ENCODE measurements around the gene NSUN3.
"Not testable (repeated sequence)": the region's sequence is repeated elsewhere in the genome, so short reads cannot be mapped to it uniquely, and the experiment has no call there.

The NSUN3 gene

GRCh38 chr3:94069194-94069813 lies 6.4 kb downstream of the NSUN3 start:
- DNase-seq (ENCODE audit: low spot score): no peak

DNA sequence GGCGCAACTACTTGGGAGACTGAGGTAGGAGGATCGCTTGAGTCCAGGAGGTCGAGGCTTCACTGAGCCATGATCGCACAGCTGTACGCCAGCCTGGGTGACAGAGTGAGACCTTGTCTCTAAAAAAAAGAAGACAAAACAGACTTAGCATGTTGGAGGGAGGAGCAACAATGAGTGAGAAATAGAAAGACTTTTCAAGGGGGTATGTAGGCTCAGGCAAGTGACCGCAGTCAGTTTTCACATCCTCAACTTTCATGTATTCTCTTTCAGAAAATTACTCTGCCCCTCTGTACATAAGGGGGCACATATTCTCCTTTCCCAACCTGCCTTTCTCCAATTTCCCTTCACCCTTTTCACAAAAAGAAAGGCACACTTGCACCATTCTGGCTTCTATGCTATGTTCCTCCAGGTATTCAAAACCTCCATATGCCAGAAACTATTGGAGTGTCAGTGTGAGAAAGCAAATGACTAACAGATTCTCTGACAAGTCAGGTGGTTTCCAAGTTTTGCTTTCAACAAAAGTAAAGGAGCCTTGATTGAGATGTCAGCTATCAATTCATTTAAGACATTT lies 7.6 kb downstream of the NSUN3 start:
- no peak for DNase-seq (ENCODE audit: low spot score)

GRCh38 chr3:94071713-94072284 lies 8.9 kb downstream of the NSUN3 start:
- no peak for DNase-seq (ENCODE audit: low spot score)

GRCh38 chr3:94076055-94076454 lies 13.2 kb downstream of the NSUN3 start:
- no peak for DNase-seq (ENCODE audit: low spot score)

DNA sequence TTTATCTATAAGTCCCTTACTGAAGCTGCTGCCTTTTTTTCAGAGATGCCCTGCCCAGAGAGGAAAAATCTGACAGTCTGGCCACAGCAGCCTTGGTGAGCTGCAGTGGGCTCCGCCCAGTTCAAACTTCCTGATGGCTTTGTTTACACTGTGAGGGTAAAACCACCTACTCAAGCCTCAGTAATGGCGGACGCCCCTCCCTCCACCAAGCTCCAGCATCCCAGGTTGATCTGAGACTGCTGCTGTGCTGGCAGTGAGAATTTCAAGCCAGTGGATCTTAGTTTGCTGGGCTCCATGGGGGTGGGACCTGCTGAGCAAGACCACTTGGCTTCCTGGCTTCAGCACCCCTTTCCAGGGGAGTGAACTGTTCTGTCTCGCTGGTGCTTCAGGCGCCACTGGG lies 17.7 kb downstream of the NSUN3 start:
- not testable (repeated sequence) for DNase-seq (ENCODE audit: low spot score)

DNA sequence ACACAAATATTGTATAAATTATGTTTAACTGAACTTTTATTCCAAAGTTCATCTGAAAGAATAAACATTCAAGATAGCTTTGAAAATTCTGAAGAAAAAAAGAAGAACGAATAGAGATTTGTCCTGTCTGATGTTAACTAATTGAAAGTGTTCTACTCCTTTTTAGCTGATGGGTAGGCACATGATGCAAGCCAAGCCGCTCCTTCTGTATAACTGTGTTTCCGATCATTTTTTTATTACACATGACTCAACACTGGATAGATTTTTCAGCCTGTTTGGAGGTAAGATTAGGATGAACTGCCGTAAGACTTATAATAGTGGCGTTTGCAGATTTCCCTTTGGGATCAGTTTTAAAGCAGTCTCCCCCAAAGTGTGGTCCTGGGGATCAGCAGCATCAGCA lies 19.0 kb downstream of the NSUN3 start:
- DNase-seq (ENCODE audit: low spot score): no peak

DNA sequence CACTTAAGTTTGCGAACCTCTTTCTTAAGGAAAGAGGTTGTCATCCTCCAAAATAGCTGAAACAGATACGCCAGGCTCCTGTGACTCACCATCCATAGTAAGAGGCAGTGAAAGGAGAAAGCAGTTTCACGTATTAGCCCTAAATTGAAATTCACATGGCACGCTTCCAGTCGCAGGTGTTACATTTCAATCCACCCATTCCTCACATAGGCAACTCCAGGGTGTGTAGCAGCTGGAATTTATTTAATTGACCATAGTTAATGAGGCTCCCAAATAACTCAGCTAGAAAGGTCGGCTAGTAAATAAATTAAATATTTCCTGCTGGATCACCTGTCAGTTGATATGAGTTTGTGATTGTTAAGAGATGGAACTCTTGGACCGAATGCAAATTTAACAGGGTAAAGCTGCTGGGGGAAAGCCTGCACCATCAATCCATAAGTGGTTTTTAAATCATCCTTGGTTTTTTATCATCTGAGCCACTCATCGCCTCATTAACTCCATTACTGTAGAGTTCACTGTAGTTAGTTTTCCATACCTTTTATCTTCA lies 19.6 kb downstream of the NSUN3 start:
- no peak for DNase-seq (ENCODE audit: low spot score)

DNA sequence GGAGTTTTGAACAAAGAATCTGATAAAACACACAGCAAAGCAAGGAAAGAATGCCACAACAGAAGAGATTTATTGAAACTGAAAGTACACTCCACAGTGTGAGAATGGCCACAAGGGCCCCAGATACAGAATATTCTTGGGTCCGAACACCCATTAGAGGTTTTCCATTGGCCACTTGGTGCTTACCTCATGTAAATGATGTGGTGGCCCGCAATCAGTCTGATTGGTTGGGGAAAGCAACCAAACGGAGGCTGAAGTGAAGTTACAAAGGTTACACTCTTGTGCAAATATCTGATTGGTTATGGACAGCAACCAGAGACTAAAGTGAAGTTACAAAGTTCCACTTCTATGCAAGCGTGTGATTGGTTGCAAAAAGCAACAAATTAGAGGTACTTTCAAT lies 20.4 kb downstream of the NSUN3 start:
- DNase-seq (ENCODE audit: low spot score): no peak

DNA sequence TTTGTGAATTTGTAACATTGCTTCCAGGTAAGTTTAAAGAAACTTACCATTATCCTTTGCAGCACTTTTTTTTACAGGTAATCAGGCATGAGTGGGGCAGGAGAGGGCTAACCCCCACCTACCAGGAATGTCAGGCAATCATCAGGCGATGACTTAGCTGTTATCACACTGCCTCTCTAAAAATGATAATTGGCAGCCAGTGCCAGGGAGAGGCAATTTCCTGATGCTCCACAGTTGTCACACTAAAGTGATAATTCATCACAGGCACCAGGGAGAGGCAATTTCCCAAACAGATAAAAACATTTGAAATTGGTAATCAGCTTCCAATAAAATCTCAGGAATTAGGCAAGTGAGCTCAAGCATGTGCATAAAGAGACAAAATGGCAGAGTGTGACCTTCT lies 26.3 kb downstream of the NSUN3 start:
- DNase-seq (ENCODE audit: low spot score): no peak

DNA sequence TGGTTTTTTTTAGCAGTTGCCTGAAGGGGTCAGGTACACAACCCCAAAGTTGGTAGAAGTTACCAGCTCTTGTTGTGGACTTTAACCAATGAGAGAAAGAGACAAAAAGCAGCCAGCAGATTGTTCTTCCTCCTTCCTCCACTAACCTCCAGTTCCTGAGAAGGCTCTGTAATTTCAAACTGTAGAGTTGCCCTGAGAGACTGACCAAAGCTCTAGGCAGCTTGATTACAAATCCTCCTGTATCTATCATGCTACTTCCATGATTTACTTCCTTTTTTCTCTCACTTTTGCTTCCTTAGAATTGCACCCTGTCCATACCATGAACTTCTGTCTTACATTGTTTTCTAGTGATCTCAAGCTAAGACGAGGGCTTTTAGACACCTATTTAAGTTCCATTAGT lies 29.2 kb downstream of the NSUN3 start:
- DNase-seq (ENCODE audit: low spot score): no peak

GRCh38 chr3:94093151-94093550 lies 30.3 kb downstream of the NSUN3 start:
- DNase-seq (ENCODE audit: low spot score): no peak

DNA sequence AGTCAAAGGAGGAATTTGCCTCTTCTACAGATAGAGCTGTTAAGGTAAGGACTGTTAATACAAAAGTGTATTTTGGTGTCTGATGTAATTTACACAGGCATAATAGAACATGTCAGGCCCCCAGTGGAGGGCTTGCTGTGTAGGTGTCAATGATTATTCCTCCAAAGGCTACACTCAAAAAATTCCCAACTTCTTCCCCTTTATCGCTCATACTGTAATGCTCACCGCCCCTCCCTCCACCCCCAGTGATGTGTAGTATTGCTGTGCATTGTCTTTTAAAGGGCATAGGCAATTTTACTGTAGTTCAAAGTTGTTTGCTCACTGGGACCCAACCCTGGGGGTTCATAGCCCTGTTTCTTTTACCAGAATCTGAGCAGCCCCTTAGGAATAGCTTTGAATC lies 32.2 kb downstream of the NSUN3 start:
- DNase-seq (ENCODE audit: low spot score): no peak

DNA sequence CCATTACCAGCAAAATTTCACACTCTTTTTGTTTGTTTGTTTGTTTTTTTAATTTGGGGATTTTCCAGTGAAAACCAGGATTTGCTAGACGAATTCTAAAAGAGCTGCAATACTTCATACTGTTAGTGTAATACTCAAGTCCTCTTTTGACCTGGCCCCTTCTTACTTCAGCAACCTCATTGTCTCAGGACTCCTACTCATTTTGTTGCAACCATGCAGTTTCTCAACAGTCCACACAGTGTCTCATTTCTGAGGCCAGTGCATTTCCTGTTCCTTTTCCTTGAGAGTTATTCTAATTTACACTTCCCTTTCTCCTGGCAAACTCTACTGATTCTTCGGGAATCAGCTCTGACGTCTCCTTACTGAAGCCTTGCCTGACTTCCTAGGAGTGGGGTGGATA lies 35.6 kb downstream of the NSUN3 start:
- peak; percentile 6 for DNase-seq (ENCODE audit: low spot score)

- DNase-seq (ENCODE audit: low spot score): no peak
Measured at GRCh38 chr3:94099311-94099710, 36.5 kb downstream of the NSUN3 start.

DNA sequence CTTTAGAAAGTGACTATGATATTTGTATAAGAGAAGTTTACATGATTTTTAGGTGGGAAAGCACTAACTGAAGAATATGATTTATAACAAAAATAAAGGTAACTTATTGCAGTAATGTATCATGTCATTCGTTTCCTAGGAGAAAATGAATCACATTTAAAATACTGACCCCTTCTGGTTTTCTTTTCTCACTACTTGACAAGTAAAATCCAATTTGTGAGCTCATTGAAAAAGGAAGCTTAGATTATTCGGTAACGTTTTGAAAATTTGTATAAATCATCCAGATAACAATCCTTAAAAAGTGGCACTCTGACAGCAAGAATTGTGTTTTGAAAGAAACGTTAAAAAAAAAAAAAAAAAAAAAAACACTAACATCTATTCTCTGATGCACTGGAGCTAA lies 39.0 kb downstream of the NSUN3 start:
- no peak for DNase-seq (ENCODE audit: low spot score)

DNA sequence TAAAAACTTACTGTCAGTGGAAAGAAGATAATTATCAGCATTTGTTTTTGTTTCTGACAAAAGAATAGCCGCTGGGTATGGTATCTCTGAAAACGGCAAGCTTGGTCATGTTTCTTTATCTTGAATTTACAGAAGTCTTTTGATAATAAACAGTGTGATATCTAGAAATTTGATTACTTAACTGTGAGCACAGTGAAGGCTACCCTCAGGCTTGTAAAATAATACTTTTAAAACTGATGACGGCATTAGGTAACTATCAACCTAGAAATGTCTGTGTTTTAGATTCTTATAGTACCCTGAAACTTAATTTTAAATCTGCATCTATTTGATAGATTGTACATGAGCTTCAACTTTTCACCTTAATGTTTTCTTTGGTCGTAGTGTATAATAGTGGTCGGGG lies 43.4 kb downstream of the NSUN3 start:
- DNase-seq (ENCODE audit: low spot score): no peak

DNA sequence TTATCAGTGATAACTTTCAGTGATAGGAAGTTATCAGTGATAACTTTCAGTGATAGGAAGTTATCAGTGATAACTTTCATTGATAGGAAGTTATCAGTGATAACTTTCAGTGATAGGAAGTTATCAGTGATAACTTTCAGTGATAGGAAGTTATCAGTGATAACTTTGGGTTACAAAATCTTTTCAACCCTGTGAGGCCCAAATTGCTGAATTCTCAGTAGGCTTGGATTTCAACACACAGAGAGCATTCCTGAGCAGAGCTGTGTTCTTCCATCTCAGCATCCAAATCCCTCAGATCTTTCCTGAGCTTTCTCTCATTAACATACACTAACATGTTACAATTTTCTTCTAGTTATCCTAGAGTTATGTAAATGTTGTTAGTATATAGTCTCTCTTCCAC lies 47.4 kb downstream of the NSUN3 start:
- not testable (repeated sequence) for DNase-seq (ENCODE audit: low spot score)

- no peak for DNase-seq (ENCODE audit: low spot score)
Measured at GRCh38 chr3:94110854-94111253, 48.0 kb downstream of the NSUN3 start.

DNA sequence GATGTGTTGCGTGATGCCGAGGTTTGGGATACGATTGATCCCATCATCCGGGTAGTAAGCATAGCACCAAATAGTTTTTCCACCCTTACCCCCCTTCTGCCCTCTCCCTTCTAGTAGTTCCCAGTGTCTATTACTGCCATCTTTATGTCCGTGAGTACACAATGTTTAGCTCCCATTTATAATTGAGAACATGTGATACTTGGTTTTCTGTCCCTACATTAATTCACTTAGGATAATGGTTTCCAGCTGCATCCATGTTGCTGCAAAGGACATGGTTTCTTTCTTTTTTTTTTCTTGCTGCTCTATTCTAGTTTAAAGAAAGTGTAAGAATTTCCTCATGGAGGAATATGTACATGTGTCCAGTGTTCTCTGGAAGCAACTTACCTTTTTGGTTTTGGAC lies 51.8 kb downstream of the NSUN3 start:
- no peak for DNase-seq (ENCODE audit: low spot score)

GRCh38 chr3:94115482-94115881 lies 52.6 kb downstream of the NSUN3 start:
- no peak for DNase-seq (ENCODE audit: low spot score)

GRCh38 chr3:94117729-94118128 lies 54.9 kb downstream of the NSUN3 start:
- no peak for DNase-seq (ENCODE audit: low spot score)

DNA sequence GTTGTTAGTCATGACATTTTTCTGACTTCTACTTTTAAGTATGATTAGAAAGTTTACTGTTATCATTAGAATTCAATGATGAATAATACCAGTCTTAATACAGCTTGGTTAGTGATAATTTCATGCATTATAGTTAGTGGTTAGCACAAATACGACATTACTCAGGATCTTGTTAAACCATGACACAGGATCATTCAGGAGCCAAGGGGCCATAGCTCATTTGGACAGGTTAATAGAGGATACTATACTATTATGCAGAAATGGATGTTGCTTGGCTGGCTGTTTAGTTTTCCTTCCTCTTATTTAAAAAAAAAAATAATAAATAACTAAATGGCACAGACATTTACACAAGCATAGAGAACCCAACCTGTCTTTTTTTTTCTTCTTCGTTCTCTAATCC lies 55.5 kb downstream of the NSUN3 start:
- DNase-seq (ENCODE audit: low spot score): no peak

GRCh38 chr3:94121161-94121560 lies 58.3 kb downstream of the NSUN3 start:
- no peak for DNase-seq (ENCODE audit: low spot score)

DNA sequence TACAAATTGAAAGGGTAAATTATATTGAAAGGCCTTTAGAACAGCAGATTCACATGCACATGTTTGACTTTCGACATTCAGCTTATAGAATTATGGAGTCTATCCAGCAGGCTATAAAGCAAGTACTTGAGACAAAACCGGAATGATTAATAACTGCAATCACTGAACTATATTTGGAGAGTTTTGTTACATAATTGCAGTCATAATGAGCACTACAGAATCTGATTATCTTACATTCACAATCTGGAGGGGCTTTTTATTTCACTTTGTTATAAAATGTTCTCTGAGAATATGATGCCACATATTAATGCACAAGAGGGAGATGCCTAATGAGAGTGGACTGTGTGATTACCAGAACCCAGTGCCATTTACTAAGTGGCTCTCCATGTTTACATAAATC lies 64.3 kb downstream of the NSUN3 start:
- DNase-seq (ENCODE audit: low spot score): no peak

All from HuH-7 (cell line).